Uterus (tissue), 2 donors: ENCODE data around the gene TRAF3.

ENCODE experiments used
- CTCF ChIP-seq, 4 experiments: fragments of 200-600 bp in 2 of 4; fragments of 450-650 bp in 2 of 4; sonication (generic) in 2 of 4; IDR thresholded peaks; one replicate each; pipeline ENCODE4 v1.5.1; 2016 to 2019; ENCODE audit warnings: antibody characterized with exemption in 4 of 4, mild to moderate bottlenecking in 2 of 4, moderate library complexity in 1 of 4
- POLR2A ChIP-seq, 2 donors: fragments of 450-650 bp; IDR thresholded peaks; one replicate each; pipeline ENCODE4 v1.6.1; 2016; ENCODE audit warnings: antibody characterized with exemption in 2 of 2, mild to moderate bottlenecking in 1 of 2, moderate library complexity in 1 of 2

DNA sequence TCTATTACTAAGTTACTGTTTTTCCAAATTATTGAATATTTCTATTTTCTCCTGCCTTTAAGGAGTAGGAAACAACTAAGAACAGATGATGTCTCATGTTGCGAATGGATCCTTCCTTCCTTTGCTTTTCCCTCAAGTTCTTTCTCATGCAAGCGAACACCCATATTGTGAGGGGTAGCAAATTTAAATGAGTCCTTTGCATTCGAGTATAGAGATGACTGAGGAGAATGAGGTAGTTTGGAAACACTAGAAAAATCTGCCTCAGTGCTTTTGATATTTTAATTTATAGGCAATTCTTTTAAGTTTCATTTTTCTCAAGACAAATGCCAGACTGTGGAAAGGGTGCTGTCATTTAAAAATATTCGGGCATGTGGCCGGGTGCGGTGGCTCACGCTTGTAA, 56.1 kb downstream of the TRAF3 start:
- no peak for TF ChIP-seq CTCF (IDR thresholded peaks at IDR 0.05)
- no peak for TF ChIP-seq POLR2A (IDR thresholded peaks at IDR 0.05)
